Measurements from ENCODE around the gene NOS1AP.

DNA sequence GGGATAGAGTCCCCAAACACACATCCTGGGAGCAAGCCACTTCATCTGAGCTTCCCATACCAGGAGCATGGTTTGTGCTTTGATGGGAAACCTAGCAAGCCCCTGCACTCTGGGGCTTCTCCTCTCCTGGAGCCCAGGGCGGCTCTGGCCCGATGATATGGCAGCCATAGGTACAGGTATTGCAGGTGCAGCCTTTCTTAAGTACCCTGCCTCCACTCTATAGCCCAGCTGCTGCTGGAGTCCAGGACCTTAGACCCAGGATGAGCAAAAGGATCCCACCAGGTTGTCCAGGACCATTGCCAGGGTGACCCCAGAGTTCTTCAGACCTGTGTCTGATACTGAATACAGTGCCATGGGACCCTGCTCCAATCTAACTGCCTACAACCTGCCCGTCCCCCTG lies 316.2 kb downstream of the NOS1AP start:
- TF ChIP-seq, protein P1, sequence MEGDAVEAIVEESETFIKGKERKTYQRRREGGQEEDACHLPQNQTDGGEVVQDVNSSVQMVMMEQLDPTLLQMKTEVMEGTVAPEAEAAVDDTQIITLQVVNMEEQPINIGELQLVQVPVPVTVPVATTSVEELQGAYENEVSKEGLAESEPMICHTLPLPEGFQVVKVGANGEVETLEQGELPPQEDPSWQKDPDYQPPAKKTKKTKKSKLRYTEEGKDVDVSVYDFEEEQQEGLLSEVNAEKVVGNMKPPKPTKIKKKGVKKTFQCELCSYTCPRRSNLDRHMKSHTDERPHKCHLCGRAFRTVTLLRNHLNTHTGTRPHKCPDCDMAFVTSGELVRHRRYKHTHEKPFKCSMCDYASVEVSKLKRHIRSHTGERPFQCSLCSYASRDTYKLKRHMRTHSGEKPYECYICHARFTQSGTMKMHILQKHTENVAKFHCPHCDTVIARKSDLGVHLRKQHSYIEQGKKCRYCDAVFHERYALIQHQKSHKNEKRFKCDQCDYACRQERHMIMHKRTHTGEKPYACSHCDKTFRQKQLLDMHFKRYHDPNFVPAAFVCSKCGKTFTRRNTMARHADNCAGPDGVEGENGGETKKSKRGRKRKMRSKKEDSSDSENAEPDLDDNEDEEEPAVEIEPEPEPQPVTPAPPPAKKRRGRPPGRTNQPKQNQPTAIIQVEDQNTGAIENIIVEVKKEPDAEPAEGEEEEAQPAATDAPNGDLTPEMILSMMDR (IDR thresholded peaks at IDR 0.05; ENCODE audit: low read depth, low read length) = no peak
- TF ChIP-seq POLR2A (IDR thresholded peaks at IDR 0.05; ENCODE audit: extremely low read depth, insufficient read length) (no peak), MYC (IDR thresholded peaks at IDR 0.05; ENCODE audit: low read depth, low read length) (no peak)
- TF ChIP-seq, protein P2, sequence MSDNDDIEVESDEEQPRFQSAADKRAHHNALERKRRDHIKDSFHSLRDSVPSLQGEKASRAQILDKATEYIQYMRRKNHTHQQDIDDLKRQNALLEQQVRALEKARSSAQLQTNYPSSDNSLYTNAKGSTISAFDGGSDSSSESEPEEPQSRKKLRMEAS (IDR thresholded peaks at IDR 0.05; ENCODE audit: low read depth, low read length) = no peak
